ENCODE measurements around the gene OAF.

The OAF gene

GRCh38 chr11:120210626-120211521 is at the start of gene OAF:
Gene OAF (plus strand): TSS chr11:120211032. CDS start chr11:120211280, 248 bp downstream.
- peaks cover 0 to 3% (median 0%) of the 10 kb centered on the region in 5 donors for H3K27me3 ChIP-seq (ENCODE audit: control insufficient read depth in 5 of 5, insufficient read depth in 4 of 5, low read length in 5 of 5)
- H3K36me3 ChIP-seq (ENCODE audit: control insufficient read depth in 5 of 5, insufficient read depth in 5 of 5, low read length in 5 of 5), result peaks cover 0 to 7% (median 3%) of the 10 kb centered on the region in 5 donors

GRCh38 chr11:120167659-120168058 is 43.2 kb upstream of the OAF start:
- peaks cover 5 to 30% (median 22%) of the 10 kb centered on the region in 5 donors for H3K4me1 ChIP-seq (ENCODE audit: control insufficient read depth in 5 of 5, insufficient read depth in 5 of 5, low read length in 5 of 5)
- H3K9ac ChIP-seq (ENCODE audit: low read length in 5 of 5), result no peak overlapping the region
- H3K36me3 ChIP-seq (ENCODE audit: control insufficient read depth in 5 of 5, insufficient read depth in 5 of 5, low read length in 5 of 5), result no peaks in the 10 kb centered on the region
- peaks cover 0 to 22% (median 13%) of the 10 kb centered on the region in 5 donors for H3K27me3 ChIP-seq (ENCODE audit: control insufficient read depth in 5 of 5, insufficient read depth in 4 of 5, low read length in 5 of 5)
- H3K27ac ChIP-seq (ENCODE audit: low read depth, low read length), result no peak overlapping the region
- no peak overlapping the region for H3K4me3 ChIP-seq (ENCODE audit: low read depth in 1 of 5, low read length in 5 of 5)
- no peaks in the 10 kb centered on the region for H3K9me3 ChIP-seq (ENCODE audit: control insufficient read depth in 5 of 5, low read length in 5 of 5)

More at GRCh38 chr11:120210626-120211521, at the start of gene OAF:
- Histone ChIP-seq H3K4me1 (ENCODE audit: control insufficient read depth in 5 of 5, insufficient read depth in 5 of 5, low read length in 5 of 5) (peaks cover 11 to 71% (median 65%) of the 10 kb centered on the region in 5 donors), H3K4me3 (ENCODE audit: low read depth in 1 of 5, low read length in 5 of 5) (peak within 1 kb of the TSS; percentile 67 to 85 (median 80)), H3K9me3 (ENCODE audit: control insufficient read depth in 5 of 5, low read length in 5 of 5) (no peaks in the 10 kb centered on the region), H3K27ac (ENCODE audit: low read depth, low read length) (peak within 1 kb of the TSS; percentile 84), H3K9ac (ENCODE audit: low read length in 5 of 5) (peak within 1 kb of the TSS; percentile 30 to 82 (median 76))

- H3K27ac ChIP-seq (ENCODE audit: low read depth, low read length), result no peak overlapping the region
- H3K9ac ChIP-seq (ENCODE audit: low read length in 5 of 5), result peak overlapping the region in 3 of 5 donors; percentile 23 to 63 (median 54)
- H3K27me3 ChIP-seq (ENCODE audit: control insufficient read depth in 5 of 5, insufficient read depth in 4 of 5, low read length in 5 of 5), result peaks cover 1 to 26% (median 15%) of the 10 kb centered on the region in 5 donors
- H3K4me1 ChIP-seq (ENCODE audit: control insufficient read depth in 5 of 5, insufficient read depth in 5 of 5, low read length in 5 of 5), result peaks cover 5 to 30% (median 26%) of the 10 kb centered on the region in 5 donors
- peak overlapping the region; percentile 54 to 71 (median 65) for H3K4me3 ChIP-seq (ENCODE audit: low read depth in 1 of 5, low read length in 5 of 5)
- no peaks in the 10 kb centered on the region for H3K36me3 ChIP-seq (ENCODE audit: control insufficient read depth in 5 of 5, insufficient read depth in 5 of 5, low read length in 5 of 5)
- no peaks in the 10 kb centered on the region for H3K9me3 ChIP-seq (ENCODE audit: control insufficient read depth in 5 of 5, low read length in 5 of 5)
Observed at GRCh38 chr11:120168108-120168959, 42.5 kb upstream of the OAF start.

- Histone ChIP-seq H3K36me3 (ENCODE audit: control insufficient read depth in 5 of 5, insufficient read depth in 5 of 5, low read length in 5 of 5) (no peaks in the 10 kb centered on the region), H3K27ac (ENCODE audit: low read depth, low read length) (no peak overlapping the region), H3K4me3 (ENCODE audit: low read depth in 1 of 5, low read length in 5 of 5) (peak overlapping the region in 4 of 5 donors; percentile 64 to 71 (median 67)), H3K9me3 (ENCODE audit: control insufficient read depth in 5 of 5, low read length in 5 of 5) (no peaks in the 10 kb centered on the region), H3K4me1 (ENCODE audit: control insufficient read depth in 5 of 5, insufficient read depth in 5 of 5, low read length in 5 of 5) (peaks cover 5 to 30% (median 26%) of the 10 kb centered on the region in 5 donors), H3K27me3 (ENCODE audit: control insufficient read depth in 5 of 5, insufficient read depth in 4 of 5, low read length in 5 of 5) (peaks cover 5 to 34% (median 22%) of the 10 kb centered on the region in 5 donors), H3K9ac (ENCODE audit: low read length in 5 of 5) (peak overlapping the region in 4 of 5 donors; percentile 36 to 63 (median 53))
Observed at GRCh38 chr11:120168960-120169681, 41.7 kb upstream of the OAF start.

- H3K4me3 ChIP-seq (ENCODE audit: low read depth in 1 of 5, low read length in 5 of 5), result peak overlapping the region in 1 of 5 donors; percentile 64
- peak overlapping the region in 1 of 5 donors; percentile 32 for H3K9ac ChIP-seq (ENCODE audit: low read length in 5 of 5)
- peaks cover 5 to 30% (median 26%) of the 10 kb centered on the region in 5 donors for H3K4me1 ChIP-seq (ENCODE audit: control insufficient read depth in 5 of 5, insufficient read depth in 5 of 5, low read length in 5 of 5)
- H3K36me3 ChIP-seq (ENCODE audit: control insufficient read depth in 5 of 5, insufficient read depth in 5 of 5, low read length in 5 of 5), result no peaks in the 10 kb centered on the region
- H3K27ac ChIP-seq (ENCODE audit: low read depth, low read length), result no peak overlapping the region
- H3K9me3 ChIP-seq (ENCODE audit: control insufficient read depth in 5 of 5, low read length in 5 of 5), result no peaks in the 10 kb centered on the region
- peaks cover 5 to 34% (median 22%) of the 10 kb centered on the region in 5 donors for H3K27me3 ChIP-seq (ENCODE audit: control insufficient read depth in 5 of 5, insufficient read depth in 4 of 5, low read length in 5 of 5)
Observed at GRCh38 chr11:120169981-120170698, 40.7 kb upstream of the OAF start.

- H3K4me1 ChIP-seq (ENCODE audit: control insufficient read depth in 5 of 5, insufficient read depth in 5 of 5, low read length in 5 of 5), result peaks cover 5 to 30% (median 26%) of the 10 kb centered on the region in 5 donors
- H3K9me3 ChIP-seq (ENCODE audit: control insufficient read depth in 5 of 5, low read length in 5 of 5), result no peaks in the 10 kb centered on the region
- no peaks in the 10 kb centered on the region for H3K36me3 ChIP-seq (ENCODE audit: control insufficient read depth in 5 of 5, insufficient read depth in 5 of 5, low read length in 5 of 5)
- H3K9ac ChIP-seq (ENCODE audit: low read length in 5 of 5), result no peak overlapping the region
- H3K27ac ChIP-seq (ENCODE audit: low read depth, low read length), result no peak overlapping the region
- H3K27me3 ChIP-seq (ENCODE audit: control insufficient read depth in 5 of 5, insufficient read depth in 4 of 5, low read length in 5 of 5), result peaks cover 5 to 34% (median 21%) of the 10 kb centered on the region in 5 donors
- H3K4me3 ChIP-seq (ENCODE audit: low read depth in 1 of 5, low read length in 5 of 5), result no peak overlapping the region
Observed at GRCh38 chr11:120170741-120171261, 40.0 kb upstream of the OAF start.

GRCh38 chr11:120172054-120172911 is 38.5 kb upstream of the OAF start:
- Histone ChIP-seq H3K4me1 (ENCODE audit: control insufficient read depth in 5 of 5, insufficient read depth in 5 of 5, low read length in 5 of 5) (peaks cover 5 to 30% (median 26%) of the 10 kb centered on the region in 5 donors), H3K27me3 (ENCODE audit: control insufficient read depth in 5 of 5, insufficient read depth in 4 of 5, low read length in 5 of 5) (peaks cover 5 to 26% (median 18%) of the 10 kb centered on the region in 5 donors), H3K9me3 (ENCODE audit: control insufficient read depth in 5 of 5, low read length in 5 of 5) (no peaks in the 10 kb centered on the region), H3K27ac (ENCODE audit: low read depth, low read length) (no peak overlapping the region), H3K36me3 (ENCODE audit: control insufficient read depth in 5 of 5, insufficient read depth in 5 of 5, low read length in 5 of 5) (no peaks in the 10 kb centered on the region), H3K4me3 (ENCODE audit: low read depth in 1 of 5, low read length in 5 of 5) (peak overlapping the region in 1 of 5 donors; percentile 9), H3K9ac (ENCODE audit: low read length in 5 of 5) (no peak overlapping the region)

GRCh38 chr11:120173019-120173705 is 37.7 kb upstream of the OAF start:
- Histone ChIP-seq H3K4me3 (ENCODE audit: low read depth in 1 of 5, low read length in 5 of 5) (no peak overlapping the region), H3K27me3 (ENCODE audit: control insufficient read depth in 5 of 5, insufficient read depth in 4 of 5, low read length in 5 of 5) (peaks cover 5 to 22% (median 13%) of the 10 kb centered on the region in 5 donors), H3K9ac (ENCODE audit: low read length in 5 of 5) (no peak overlapping the region), H3K9me3 (ENCODE audit: control insufficient read depth in 5 of 5, low read length in 5 of 5) (no peaks in the 10 kb centered on the region), H3K36me3 (ENCODE audit: control insufficient read depth in 5 of 5, insufficient read depth in 5 of 5, low read length in 5 of 5) (no peaks in the 10 kb centered on the region), H3K27ac (ENCODE audit: low read depth, low read length) (no peak overlapping the region), H3K4me1 (ENCODE audit: control insufficient read depth in 5 of 5, insufficient read depth in 5 of 5, low read length in 5 of 5) (peaks cover 2 to 31% (median 25%) of the 10 kb centered on the region in 5 donors)

Data from subcutaneous abdominal adipose tissue (tissue), 5 donors.